ENCODE data around the gene CRYBB1.

The CRYBB1 gene

GRCh38 chr22:26564181-26564580, 53.6 kb downstream of the CRYBB1 start:
- Histone ChIP-seq H3K4me1 (ENCODE audit: control insufficient read depth, insufficient read depth, low read length) (no peaks in the 10 kb centered on the region), H3K27me3 (ENCODE audit: control insufficient read depth, insufficient read depth, low read length) (no peaks in the 10 kb centered on the region), H3K9ac (ENCODE audit: low read length) (no peak overlapping the region), H3K27ac (ENCODE audit: low read depth, low read length) (no peak overlapping the region), H3K36me3 (ENCODE audit: control insufficient read depth, insufficient read depth, low read length) (no peaks in the 10 kb centered on the region), H3K4me3 (ENCODE audit: low read length) (no peak overlapping the region)

- H3K36me3 ChIP-seq (ENCODE audit: control insufficient read depth, insufficient read depth, low read length) = no peaks in the 10 kb centered on the region
- no peaks in the 10 kb centered on the region for H3K4me1 ChIP-seq (ENCODE audit: control insufficient read depth, insufficient read depth, low read length)
- H3K27ac ChIP-seq (ENCODE audit: low read depth, low read length) = no peak overlapping the region
- H3K9ac ChIP-seq (ENCODE audit: low read length) = no peak overlapping the region
- no peaks in the 10 kb centered on the region for H3K27me3 ChIP-seq (ENCODE audit: control insufficient read depth, insufficient read depth, low read length)
- no peak overlapping the region for H3K4me3 ChIP-seq (ENCODE audit: low read length)
These were observed 54.8 kb downstream of the CRYBB1 start for GRCh38 chr22:26563022-26563421.

GRCh38 chr22:26561756-26562417, 55.9 kb downstream of the CRYBB1 start:
- H3K4me1 ChIP-seq (ENCODE audit: control insufficient read depth, insufficient read depth, low read length) = no peaks in the 10 kb centered on the region
- H3K4me3 ChIP-seq (ENCODE audit: low read length) = no peak overlapping the region
- H3K36me3 ChIP-seq (ENCODE audit: control insufficient read depth, insufficient read depth, low read length) = no peaks in the 10 kb centered on the region
- H3K9ac ChIP-seq (ENCODE audit: low read length) = no peak overlapping the region
- no peaks in the 10 kb centered on the region for H3K27me3 ChIP-seq (ENCODE audit: control insufficient read depth, insufficient read depth, low read length)
- no peak overlapping the region for H3K27ac ChIP-seq (ENCODE audit: low read depth, low read length)

- no peaks in the 10 kb centered on the region for H3K4me1 ChIP-seq (ENCODE audit: control insufficient read depth, insufficient read depth, low read length)
- H3K27me3 ChIP-seq (ENCODE audit: control insufficient read depth, insufficient read depth, low read length) = no peaks in the 10 kb centered on the region
- H3K36me3 ChIP-seq (ENCODE audit: control insufficient read depth, insufficient read depth, low read length) = no peaks in the 10 kb centered on the region
- no peak overlapping the region for H3K27ac ChIP-seq (ENCODE audit: low read depth, low read length)
- H3K9ac ChIP-seq (ENCODE audit: low read length) = no peak overlapping the region
- no peak overlapping the region for H3K4me3 ChIP-seq (ENCODE audit: low read length)
These were observed 57.8 kb downstream of the CRYBB1 start for GRCh38 chr22:26559961-26560575.

GRCh38 chr22:26558248-26558895, 59.5 kb downstream of the CRYBB1 start:
- H3K4me1 ChIP-seq (ENCODE audit: control insufficient read depth, insufficient read depth, low read length) = no peaks in the 10 kb centered on the region
- no peak overlapping the region for H3K9ac ChIP-seq (ENCODE audit: low read length)
- H3K27ac ChIP-seq (ENCODE audit: low read depth, low read length) = no peak overlapping the region

GRCh38 chr22:26556904-26557303, 60.9 kb downstream of the CRYBB1 start:
- Histone ChIP-seq H3K4me3 (ENCODE audit: low read length) (no peak overlapping the region), H3K9ac (ENCODE audit: low read length) (no peak overlapping the region), H3K4me1 (ENCODE audit: control insufficient read depth, insufficient read depth, low read length) (no peaks in the 10 kb centered on the region), H3K27ac (ENCODE audit: low read depth, low read length) (no peak overlapping the region), H3K36me3 (ENCODE audit: control insufficient read depth, insufficient read depth, low read length) (no peaks in the 10 kb centered on the region), H3K27me3 (ENCODE audit: control insufficient read depth, insufficient read depth, low read length) (no peaks in the 10 kb centered on the region)

More at GRCh38 chr22:26558248-26558895, 59.5 kb downstream of the CRYBB1 start:
- Histone ChIP-seq H3K36me3 (ENCODE audit: control insufficient read depth, insufficient read depth, low read length) (no peaks in the 10 kb centered on the region), H3K4me3 (ENCODE audit: low read length) (no peak overlapping the region), H3K27me3 (ENCODE audit: control insufficient read depth, insufficient read depth, low read length) (no peaks in the 10 kb centered on the region)

GRCh38 chr22:26555478-26555877, 62.3 kb downstream of the CRYBB1 start:
- Histone ChIP-seq H3K4me3 (ENCODE audit: low read length) (no peak overlapping the region), H3K9ac (ENCODE audit: low read length) (no peak overlapping the region), H3K36me3 (ENCODE audit: control insufficient read depth, insufficient read depth, low read length) (no peaks in the 10 kb centered on the region), H3K27ac (ENCODE audit: low read depth, low read length) (no peak overlapping the region), H3K4me1 (ENCODE audit: control insufficient read depth, insufficient read depth, low read length) (no peaks in the 10 kb centered on the region), H3K27me3 (ENCODE audit: control insufficient read depth, insufficient read depth, low read length) (no peaks in the 10 kb centered on the region)

- no peaks in the 10 kb centered on the region for H3K4me1 ChIP-seq (ENCODE audit: control insufficient read depth, insufficient read depth, low read length)
- no peak overlapping the region for H3K9ac ChIP-seq (ENCODE audit: low read length)
- no peaks in the 10 kb centered on the region for H3K27me3 ChIP-seq (ENCODE audit: control insufficient read depth, insufficient read depth, low read length)
- no peaks in the 10 kb centered on the region for H3K36me3 ChIP-seq (ENCODE audit: control insufficient read depth, insufficient read depth, low read length)
- H3K4me3 ChIP-seq (ENCODE audit: low read length) = no peak overlapping the region
- H3K27ac ChIP-seq (ENCODE audit: low read depth, low read length) = no peak overlapping the region
These were observed 62.9 kb downstream of the CRYBB1 start for GRCh38 chr22:26554956-26555355.

- Histone ChIP-seq H3K36me3 (ENCODE audit: control insufficient read depth, insufficient read depth, low read length) (no peaks in the 10 kb centered on the region), H3K27me3 (ENCODE audit: control insufficient read depth, insufficient read depth, low read length) (no peaks in the 10 kb centered on the region), H3K27ac (ENCODE audit: low read depth, low read length) (no peak overlapping the region), H3K9ac (ENCODE audit: low read length) (no peak overlapping the region), H3K4me1 (ENCODE audit: control insufficient read depth, insufficient read depth, low read length) (no peaks in the 10 kb centered on the region), H3K4me3 (ENCODE audit: low read length) (no peak overlapping the region)
These were observed 64.6 kb downstream of the CRYBB1 start for GRCh38 chr22:26553056-26553752.

- Histone ChIP-seq H3K27ac (ENCODE audit: low read depth, low read length) (no peak overlapping the region), H3K4me3 (ENCODE audit: low read length) (no peak overlapping the region), H3K36me3 (ENCODE audit: control insufficient read depth, insufficient read depth, low read length) (no peaks in the 10 kb centered on the region), H3K4me1 (ENCODE audit: control insufficient read depth, insufficient read depth, low read length) (no peaks in the 10 kb centered on the region), H3K9ac (ENCODE audit: low read length) (no peak overlapping the region), H3K27me3 (ENCODE audit: control insufficient read depth, insufficient read depth, low read length) (no peaks in the 10 kb centered on the region)
These were observed 65.4 kb downstream of the CRYBB1 start for GRCh38 chr22:26552466-26552865.

- no peak overlapping the region for H3K27ac ChIP-seq (ENCODE audit: low read depth, low read length)
- H3K36me3 ChIP-seq (ENCODE audit: control insufficient read depth, insufficient read depth, low read length) = no peaks in the 10 kb centered on the region
- H3K4me3 ChIP-seq (ENCODE audit: low read length) = no peak overlapping the region
- no peaks in the 10 kb centered on the region for H3K27me3 ChIP-seq (ENCODE audit: control insufficient read depth, insufficient read depth, low read length)
- no peaks in the 10 kb centered on the region for H3K4me1 ChIP-seq (ENCODE audit: control insufficient read depth, insufficient read depth, low read length)
- H3K9ac ChIP-seq (ENCODE audit: low read length) = no peak overlapping the region
These were observed 66.3 kb downstream of the CRYBB1 start for GRCh38 chr22:26551568-26551967.

GRCh38 chr22:26550498-26551033, 67.3 kb downstream of the CRYBB1 start:
- H3K9ac ChIP-seq (ENCODE audit: low read length) = no peak overlapping the region
- no peak overlapping the region for H3K4me3 ChIP-seq (ENCODE audit: low read length)
- H3K4me1 ChIP-seq (ENCODE audit: control insufficient read depth, insufficient read depth, low read length) = no peaks in the 10 kb centered on the region
- no peaks in the 10 kb centered on the region for H3K36me3 ChIP-seq (ENCODE audit: control insufficient read depth, insufficient read depth, low read length)
- H3K27ac ChIP-seq (ENCODE audit: low read depth, low read length) = no peak overlapping the region
- no peaks in the 10 kb centered on the region for H3K27me3 ChIP-seq (ENCODE audit: control insufficient read depth, insufficient read depth, low read length)
